HepG2 (cell line): ENCODE measurements around the gene IPP. TPM values are rescaled to one million over a fixed set of nuclear protein-coding genes. Genes with fewer than 3 reads are reported as not detected.

Experiments used
- ATAC-seq: fragments of 200-7000 bp; cut with Tn5 transposase; 3 replicates; pipeline ENCODE4 v1.9.1; 2020; ENCODE audit warnings: mild to moderate bottlenecking, moderate library complexity
- BruUV-seq: library from RNA; stranded (reverse); fragments of 400-500 nt; replicated peaks from 2 replicates; lab custom pipeline; 2021; lab: Mats Ljungman, UMichigan
- CTCF ChIA-PET: fragments of 300-600 bp; formaldehyde crosslinking; extraction: SDS; loops from one replicate; lab custom pipeline; 2021; ENCODE audit warnings: low total read pairs, inconsistent platforms, low intra/inter-chr PET ratio; lab: Yijun Ruan, JAX
- POLR2A ChIA-PET: fragments of 350-600 bp; sonication (Branson Sonifier 250); formaldehyde crosslinking; loops from one replicate; lab custom pipeline; 2020; ENCODE audit warnings: antibody characterized with exemption, inconsistent platforms; lab: Yijun Ruan, JAX
- DNase-seq: peaks from one replicate; pipeline ENCODE4 v3.0.0-alpha.2; 2015; ENCODE audit warnings: low spot score
- FAIRE-seq: peaks from 3 replicates; lab custom pipeline; 2011; peaks lifted over from hg19 to GRCh38; lab: Jason Lieb, UNC
- H2AFZ ChIP-seq: one replicate; pipeline ENCODE4 v1.6.1; 2011; ENCODE audit warnings: low read length, inconsistent platforms
- H3K27ac ChIP-seq: fragments of 300-600 bp; 3 replicates; pipeline ENCODE4 v1.8.0; 2011; ENCODE audit warnings: mixed run types, mild to moderate bottlenecking, mixed read lengths, low read length, inconsistent platforms; ENCODE audit not compliant: insufficient read depth; ENCODE audit errors: extremely low read length
- H3K27me3 ChIP-seq, 2 experiments: fragments of 200-600 bp in 1 of 2; 2 replicates in 1 of 2; 3 replicates in 1 of 2; pipeline versions ENCODE4 v1.6.0 to v1.8.0; 2011; ENCODE audit warnings: low read length in 2 of 2, mild to moderate bottlenecking in 2 of 2, moderate library complexity in 2 of 2, inconsistent platforms in 1 of 2; ENCODE audit not compliant: insufficient read depth in 2 of 2, control insufficient read depth in 1 of 2
- H3K36me3 ChIP-seq, 2 experiments: fragments of 200-600 bp in 1 of 2; replicated peaks in 1 of 2; 2 replicates in 1 of 2; 3 replicates in 1 of 2; pipeline versions ENCODE4 v1.5.1 to v1.8.0; 2011; ENCODE audit warnings: low read length in 2 of 2, inconsistent platforms in 1 of 2; ENCODE audit not compliant: insufficient read depth in 2 of 2, control insufficient read depth in 1 of 2
- H3K4me1 ChIP-seq: 2 replicates; pipeline ENCODE4 v1.5.1; 2012; ENCODE audit warnings: low read length, inconsistent platforms; ENCODE audit not compliant: insufficient read depth
- H3K4me2 ChIP-seq: 2 replicates; pipeline ENCODE4 v1.6.0; 2011; ENCODE audit warnings: low read depth, low read length, inconsistent platforms
- H3K4me3 ChIP-seq, 3 experiments: fragments of 200-600 bp in 1 of 3; sonication (generic), shearing (Covaris generic) in 1 of 3; replicated peaks in 1 of 3; 2 replicates each; pipeline ENCODE4 v1.5.1; 2011 to 2016; ENCODE audit warnings: low read length in 3 of 3, inconsistent platforms in 2 of 3, low read depth in 2 of 3, mild to moderate bottlenecking in 2 of 3, control low read depth in 1 of 3, mixed read lengths in 1 of 3; ENCODE audit not compliant: insufficient read depth in 1 of 3
- H3K79me2 ChIP-seq: one replicate; pipeline ENCODE4 v1.6.1; 2011; ENCODE audit warnings: low read length, inconsistent platforms; ENCODE audit not compliant: insufficient read depth
- H3K9ac ChIP-seq: 2 replicates; pipeline ENCODE4 v1.6.0; 2011; ENCODE audit warnings: mild to moderate bottlenecking, low read depth, low read length, inconsistent platforms; ENCODE audit not compliant: insufficient read depth
- H3K9me3 ChIP-seq: 2 replicates; pipeline ENCODE4 v1.5.1; 2012; ENCODE audit warnings: mild to moderate bottlenecking, low read length
- H4K20me1 ChIP-seq: 2 replicates; pipeline ENCODE4 v1.6.0; 2011; ENCODE audit warnings: inconsistent platforms, mild to moderate bottlenecking, low read length, moderate library complexity; ENCODE audit not compliant: insufficient read depth
- ELF4 ChIP-seq: sonication (generic); formaldehyde crosslinking; IDR thresholded peaks from 2 replicates; pipeline ENCODE4 v1.5.0; 2020; ENCODE audit warnings: missing genetic modification reagents, mild to moderate bottlenecking, moderate library complexity, borderline replicate concordance
- GTF3A ChIP-seq: sonication (generic); formaldehyde crosslinking; conservative IDR thresholded peaks from 2 replicates; pipeline ENCODE4 v1.4.0; 2020; ENCODE audit warnings: mild to moderate bottlenecking, missing genetic modification reagents
- HHEX ChIP-seq: IDR thresholded peaks from 2 replicates; pipeline ENCODE4 v1.6.1; 2016; ENCODE audit warnings: control low read depth
- NCOA1 ChIP-seq: sonication (generic); formaldehyde crosslinking; IDR thresholded peaks from 2 replicates; pipeline ENCODE4 v1.9.0; 2021; ENCODE audit warnings: missing genetic modification reagents
- PCBP1 ChIP-seq: fragments of 200-400 bp; formaldehyde crosslinking; IDR thresholded peaks from 2 replicates; pipeline ENCODE4 v1.6.1; 2017; ENCODE audit warnings: mild to moderate bottlenecking, low read depth, low read length, borderline replicate concordance
- SMYD3 ChIP-seq: sonication (generic); formaldehyde crosslinking; IDR thresholded peaks from 2 replicates; pipeline ENCODE4 v1.8.1; 2023; ENCODE audit warnings: mild to moderate bottlenecking, missing genetic modification reagents
- TCF7 ChIP-seq: sonication (generic); IDR thresholded peaks from 2 replicates; pipeline ENCODE4 v1.6.1; 2016; ENCODE audit warnings: antibody characterized with exemption, low read depth
- ZNF253 ChIP-seq: sonication (generic); formaldehyde crosslinking; IDR thresholded peaks from 2 replicates; pipeline ENCODE4 v1.8.0; 2022; ENCODE audit warnings: mild to moderate bottlenecking, missing genetic modification reagents, borderline replicate concordance
- WGBS: methylation state at CpG from one replicate; pipeline ENCODE4 v1.1.6; 2017; ENCODE audit warnings: low lambda C conversion rate; 5-methylcytosine and 5-hydroxymethylcytosine counted together
- in situ Hi-C: cut with HindIII; loops from 2 replicates; pipeline ENCODE4 v1.10.0; 2017; ENCODE audit warnings: low pct_unique_long_range_greater_than_20kb; ENCODE audit not compliant: extremely low pct_ligation_motif_present
- intact Hi-C: fragments of 100-400 bp; cut with micrococcal nuclease; formaldehyde crosslinking; loops from one replicate; pipeline ENCODE4 v1.10.0; 2022; ENCODE audit not compliant: unreplicated experiment
- polyA plus RNA-seq, 8 experiments: library from polyadenylated mRNA; depleted of rRNA in 3 of 8; stranded (reverse) in 7 of 8; unstranded in 1 of 8; fragments of >200 nt; fragmentation: Illumina TruSeq in 4 of 8; extraction: Trizol in 4 of 8; gene quantifications; 2 replicates each; pipeline versions ENCODE4 v1.2.1 to v1.2.3, GENCODE V29; 2011 to 2016; ENCODE audit warnings: low read depth in 4 of 8, missing spikeins in 1 of 8, mixed read lengths in 1 of 8; ENCODE audit not compliant: insufficient read depth in 1 of 8
- total RNA-seq, 5 experiments: library from RNA; depleted of rRNA; stranded (reverse); fragments of >200 nt; fragmentation: Illumina TruSeq; extraction: Trizol; gene quantifications; 2 replicates each; pipeline ENCODE4 v1.2.3, GENCODE V29; 2016; ENCODE audit warnings: low read depth in 1 of 5
- TF ChIP-seq, protein P1 (sequence below): sonication (generic); formaldehyde crosslinking; IDR thresholded peaks from 2 replicates; pipeline ENCODE4 v1.9.0; 2022; ENCODE audit warnings: low read depth, missing genetic modification reagents
- TF ChIP-seq, protein P2 (sequence below): sonication (generic); formaldehyde crosslinking; IDR thresholded peaks from 2 replicates; pipeline ENCODE4 v1.4.0; 2020; ENCODE audit warnings: missing genetic modification reagents

The IPP gene
- total and polyA plus RNA-seq, 2 of the 13 experiments (the other 11 are each of a cell fraction or from before 2014, with no cell fraction given), result 3.0 to 9.7 TPM

DNA sequence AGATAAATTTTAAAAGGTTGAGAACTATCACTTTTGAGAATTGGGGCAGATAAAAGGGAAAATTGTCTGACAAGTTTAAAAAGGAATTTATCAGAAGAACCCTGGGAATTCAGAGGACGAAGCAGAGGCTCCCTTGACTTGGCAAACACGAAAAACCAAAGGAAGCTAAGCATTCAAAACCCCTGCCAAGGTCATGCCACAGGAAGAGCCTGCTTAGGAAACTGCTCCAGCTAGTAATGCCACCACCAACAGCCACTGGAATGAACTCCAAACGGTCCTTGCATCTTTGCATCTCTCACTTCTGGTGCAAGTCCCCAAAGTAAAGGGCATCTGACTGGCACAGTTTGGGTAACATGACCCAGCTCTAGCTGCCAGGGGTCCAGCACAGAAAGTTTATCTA is 71.3 kb downstream of the IPP start:
- no peak overlapping the region for H2AFZ ChIP-seq
- no peak overlapping the region for H3K27ac ChIP-seq
- no peak for TF ChIP-seq SMYD3 (CRISPR knock-in tag)
- TF ChIP-seq, protein P1, sequence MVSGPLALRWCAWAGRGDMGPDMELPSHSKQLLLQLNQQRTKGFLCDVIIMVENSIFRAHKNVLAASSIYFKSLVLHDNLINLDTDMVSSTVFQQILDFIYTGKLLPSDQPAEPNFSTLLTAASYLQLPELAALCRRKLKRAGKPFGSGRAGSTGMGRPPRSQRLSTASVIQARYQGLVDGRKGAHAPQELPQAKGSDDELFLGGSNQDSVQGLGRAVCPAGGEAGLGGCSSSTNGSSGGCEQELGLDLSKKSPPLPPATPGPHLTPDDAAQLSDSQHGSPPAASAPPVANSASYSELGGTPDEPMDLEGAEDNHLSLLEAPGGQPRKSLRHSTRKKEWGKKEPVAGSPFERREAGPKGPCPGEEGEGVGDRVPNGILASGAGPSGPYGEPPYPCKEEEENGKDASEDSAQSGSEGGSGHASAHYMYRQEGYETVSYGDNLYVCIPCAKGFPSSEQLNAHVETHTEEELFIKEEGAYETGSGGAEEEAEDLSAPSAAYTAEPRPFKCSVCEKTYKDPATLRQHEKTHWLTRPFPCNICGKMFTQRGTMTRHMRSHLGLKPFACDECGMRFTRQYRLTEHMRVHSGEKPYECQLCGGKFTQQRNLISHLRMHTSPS (CRISPR knock-in tag), result 0 out of 2 replicates have a peak, but pooled peaks have one; percentile 18
- peaks cover 82% of the 10 kb centered on the region for H3K4me1 ChIP-seq
- ATAC-seq (no peak), DNase-seq (no peak), FAIRE-seq (no peak)
- H3K4me2 ChIP-seq, result no peak overlapping the region
- no TSS peak for BruUV-seq
- no peak overlapping the region for H3K4me3 ChIP-seq
- no peaks in the 10 kb centered on the region for H3K27me3 ChIP-seq
- 52% methylated on average over 3 of the region's 3 CpGs for WGBS
- no peak overlapping the region for H3K9ac ChIP-seq
- in situ Hi-C loops (no loop called here), intact Hi-C loops (no loop called here)
- H3K79me2 ChIP-seq, result peaks cover 97% of the 10 kb centered on the region
- peaks cover 93% of the 10 kb centered on the region for H4K20me1 ChIP-seq
- ChIA-PET POLR2A (no interaction called here), CTCF (no interaction called here)
- peaks cover 0 to 10% of the 10 kb centered on the region in 2 experiments; a peak in 1 of 5 replicates for H3K36me3 ChIP-seq
- no peaks in the 10 kb centered on the region for H3K9me3 ChIP-seq

GRCh38 chr1:45678489-45678888 is 72.0 kb downstream of the IPP start:
- Histone ChIP-seq H3K79me2 (peaks cover 97% of the 10 kb centered on the region), H3K4me2 (no peak overlapping the region), H3K4me1 (peaks cover 82% of the 10 kb centered on the region), H3K27me3 (no peaks in the 10 kb centered on the region), H2AFZ (no peak overlapping the region), H3K27ac (no peak overlapping the region), H3K9me3 (no peaks in the 10 kb centered on the region), H3K4me3 (no peak overlapping the region), H3K36me3 (peaks cover 0 to 10% of the 10 kb centered on the region in 2 experiments; a peak in 1 of 5 replicates), H4K20me1 (peaks cover 94% of the 10 kb centered on the region), H3K9ac (no peak overlapping the region)
- ChIA-PET POLR2A (interaction anchor here (0.6 to 1.1 kb wide), 3 partner anchors 9 to 20 kb away, joined by 3 to 4 read pairs (median 4); no protein-coding TSS in a partner anchor), CTCF (no interaction called here)
- DNase-seq, result no peak
- no TSS peak for BruUV-seq
- FAIRE-seq, result no peak
- intact Hi-C loops (no loop called here), in situ Hi-C loops (no loop called here)
- no peak for TF ChIP-seq TCF7
- no peak for TF ChIP-seq NCOA1 (CRISPR knock-in tag)
- TF ChIP-seq PCBP1, result no peak
- no peak for TF ChIP-seq HHEX (CRISPR knock-in tag)
- TF ChIP-seq ELF4 (CRISPR knock-in tag), result no peak
- TF ChIP-seq, protein P2, sequence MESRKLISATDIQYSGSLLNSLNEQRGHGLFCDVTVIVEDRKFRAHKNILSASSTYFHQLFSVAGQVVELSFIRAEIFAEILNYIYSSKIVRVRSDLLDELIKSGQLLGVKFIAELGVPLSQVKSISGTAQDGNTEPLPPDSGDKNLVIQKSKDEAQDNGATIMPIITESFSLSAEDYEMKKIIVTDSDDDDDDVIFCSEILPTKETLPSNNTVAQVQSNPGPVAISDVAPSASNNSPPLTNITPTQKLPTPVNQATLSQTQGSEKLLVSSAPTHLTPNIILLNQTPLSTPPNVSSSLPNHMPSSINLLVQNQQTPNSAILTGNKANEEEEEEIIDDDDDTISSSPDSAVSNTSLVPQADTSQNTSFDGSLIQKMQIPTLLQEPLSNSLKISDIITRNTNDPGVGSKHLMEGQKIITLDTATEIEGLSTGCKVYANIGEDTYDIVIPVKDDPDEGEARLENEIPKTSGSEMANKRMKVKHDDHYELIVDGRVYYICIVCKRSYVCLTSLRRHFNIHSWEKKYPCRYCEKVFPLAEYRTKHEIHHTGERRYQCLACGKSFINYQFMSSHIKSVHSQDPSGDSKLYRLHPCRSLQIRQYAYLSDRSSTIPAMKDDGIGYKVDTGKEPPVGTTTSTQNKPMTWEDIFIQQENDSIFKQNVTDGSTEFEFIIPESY (CRISPR knock-in tag), result no peak
- TF ChIP-seq GTF3A (CRISPR knock-in tag), result no peak
- TF ChIP-seq ZNF253 (CRISPR knock-in tag), result no peak
- no peak for ATAC-seq
